Activated T-cell treated with anti-CD3 and anti-CD28 coated beads, Interleukin-2, amount 50 U/mL, for 4 hours (primary cell): ENCODE data around the gene SLC16A8. TPM values are rescaled to one million over a fixed set of nuclear protein-coding genes. Genes with fewer than 3 reads are reported as not detected.

Experiments
- ATAC-seq, 2 donors: fragments of 200-7000 bp; cut with Tn5 transposase; one replicate each; pipeline ENCODE4 v1.10.0; 2021
- DNase-seq: peaks from one replicate; pipeline ENCODE4 v3.0.0-alpha.2; 2020
- H3K27me3 Mint-ChIP-seq: one replicate; pipeline ENCODE4 v1.8.0; 2021; ENCODE audit warnings: low read depth, mixed read lengths
- H3K36me3 Mint-ChIP-seq: one replicate; pipeline ENCODE4 v1.8.0; 2022; ENCODE audit warnings: mixed read lengths; ENCODE audit not compliant: insufficient read depth
- H3K4me1 Mint-ChIP-seq: one replicate; pipeline ENCODE4 v1.8.0; 2021; ENCODE audit warnings: low read depth, mixed read lengths
- H3K4me3 Mint-ChIP-seq: one replicate; pipeline ENCODE4 v1.8.0; 2021; ENCODE audit warnings: mild to moderate bottlenecking, moderate library complexity, mixed read lengths
- H3K9me3 Mint-ChIP-seq: one replicate; pipeline ENCODE4 v1.8.0; 2021; ENCODE audit warnings: mixed read lengths
- total RNA-seq, 3 donors: library from RNA; stranded (reverse); gene quantifications; one replicate each; pipeline ENCODE4 v1.2.1, GENCODE V29; 2021

The SLC16A8 gene
- total RNA-seq, 3 donors from 2014 or later, result not detected

DNA sequence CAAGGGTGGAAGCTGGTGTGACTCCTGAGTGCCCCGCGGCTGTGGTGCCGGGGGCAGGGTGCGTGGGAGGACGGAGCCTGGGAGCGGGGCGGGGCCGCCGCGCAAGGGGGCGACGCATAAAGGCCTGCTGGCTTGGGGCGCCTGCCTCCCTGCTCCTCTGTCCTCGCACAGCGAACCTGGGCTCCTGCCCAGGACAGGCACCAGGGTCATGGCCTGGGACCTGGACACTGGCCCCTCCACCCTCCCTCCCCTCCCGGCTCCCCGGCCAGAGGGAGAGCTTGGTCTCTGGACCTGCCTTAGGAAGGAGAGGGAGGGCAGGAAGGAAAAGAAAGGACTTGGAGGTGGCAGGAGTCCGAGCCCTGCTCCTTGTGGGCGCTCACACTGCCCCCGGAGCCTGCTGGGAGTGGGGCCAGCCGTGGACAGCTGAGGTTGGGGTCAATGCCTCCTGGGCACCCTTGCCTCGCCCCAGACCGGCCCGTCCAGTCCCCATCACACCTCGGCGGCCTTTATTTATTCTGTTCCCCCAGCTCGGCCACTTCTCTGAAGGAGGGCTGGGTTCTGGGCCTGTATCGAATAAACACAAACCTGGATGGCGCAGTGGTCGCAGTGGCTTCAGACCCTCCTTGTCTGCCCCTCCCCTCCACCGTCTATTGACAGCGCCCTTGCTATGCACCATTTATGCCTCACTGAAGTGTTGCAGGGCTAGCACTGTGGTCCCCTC, 8.7 kb downstream of the SLC16A8 start:
- ATAC-seq (no peak), DNase-seq (no peak)
- no peaks in the 10 kb centered on the region for H3K9me3 Mint-ChIP-seq

DNA sequence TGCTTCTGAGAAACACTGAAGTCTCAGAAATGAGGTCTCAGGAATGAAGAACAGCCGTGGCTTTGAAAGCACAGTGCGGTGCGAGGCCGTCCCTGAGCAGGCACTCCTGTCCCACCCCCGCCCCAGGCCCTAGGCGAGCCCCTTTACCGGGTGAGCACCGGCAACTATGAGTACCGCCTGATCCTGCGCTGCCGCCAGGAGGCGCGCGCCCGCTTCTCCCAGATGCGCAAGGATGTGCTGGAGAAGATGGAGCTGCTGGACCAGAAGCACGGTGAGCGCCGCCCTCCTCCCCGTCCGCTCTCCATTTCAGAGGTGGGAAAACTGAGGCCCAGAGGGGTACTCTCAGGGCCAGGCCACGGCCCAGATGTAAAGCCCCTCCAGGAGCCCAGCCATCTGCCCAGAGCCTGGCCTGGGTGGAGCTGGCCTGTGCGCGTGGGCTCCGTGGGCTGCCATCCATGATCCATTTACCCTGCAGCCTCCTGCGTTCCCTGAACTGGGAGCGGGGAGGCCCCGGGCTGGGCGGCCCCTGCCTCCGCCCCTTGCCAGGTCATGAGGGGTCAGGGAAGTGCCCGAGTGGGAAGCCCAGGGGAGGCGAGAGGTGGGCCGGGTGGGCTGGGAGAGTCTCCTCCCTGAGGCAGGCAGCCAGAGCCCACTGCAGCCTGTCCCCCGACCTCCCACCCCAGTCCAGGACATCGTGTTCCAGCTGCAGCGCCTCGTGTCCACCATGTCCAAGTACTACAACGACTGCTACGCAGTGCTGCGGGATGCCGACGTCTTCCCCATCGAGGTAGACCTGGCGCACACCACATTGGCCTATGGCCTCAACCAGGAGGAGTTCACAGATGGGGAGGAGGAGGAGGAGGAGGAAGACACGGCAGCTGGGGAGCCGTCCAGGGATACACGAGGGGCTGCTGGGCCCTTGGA, 9.5 kb downstream of the SLC16A8 start:
- Mint-ChIP-seq H3K27me3 (peaks cover under 1% of the 10 kb centered on the region), H3K4me3 (no peak overlapping the region), H3K9me3 (no peaks in the 10 kb centered on the region), H3K4me1 (no peaks in the 10 kb centered on the region), H3K36me3 (peaks cover 10% of the 10 kb centered on the region)
- no peak for DNase-seq
- no peak for ATAC-seq

More for the DNA sequence above, 8.7 kb downstream of the SLC16A8 start:
- H3K36me3 Mint-ChIP-seq, result peaks cover 3% of the 10 kb centered on the region
- H3K4me1 Mint-ChIP-seq, result no peaks in the 10 kb centered on the region
- peaks cover 9% of the 10 kb centered on the region for H3K27me3 Mint-ChIP-seq
- no peak overlapping the region for H3K4me3 Mint-ChIP-seq

DNA sequence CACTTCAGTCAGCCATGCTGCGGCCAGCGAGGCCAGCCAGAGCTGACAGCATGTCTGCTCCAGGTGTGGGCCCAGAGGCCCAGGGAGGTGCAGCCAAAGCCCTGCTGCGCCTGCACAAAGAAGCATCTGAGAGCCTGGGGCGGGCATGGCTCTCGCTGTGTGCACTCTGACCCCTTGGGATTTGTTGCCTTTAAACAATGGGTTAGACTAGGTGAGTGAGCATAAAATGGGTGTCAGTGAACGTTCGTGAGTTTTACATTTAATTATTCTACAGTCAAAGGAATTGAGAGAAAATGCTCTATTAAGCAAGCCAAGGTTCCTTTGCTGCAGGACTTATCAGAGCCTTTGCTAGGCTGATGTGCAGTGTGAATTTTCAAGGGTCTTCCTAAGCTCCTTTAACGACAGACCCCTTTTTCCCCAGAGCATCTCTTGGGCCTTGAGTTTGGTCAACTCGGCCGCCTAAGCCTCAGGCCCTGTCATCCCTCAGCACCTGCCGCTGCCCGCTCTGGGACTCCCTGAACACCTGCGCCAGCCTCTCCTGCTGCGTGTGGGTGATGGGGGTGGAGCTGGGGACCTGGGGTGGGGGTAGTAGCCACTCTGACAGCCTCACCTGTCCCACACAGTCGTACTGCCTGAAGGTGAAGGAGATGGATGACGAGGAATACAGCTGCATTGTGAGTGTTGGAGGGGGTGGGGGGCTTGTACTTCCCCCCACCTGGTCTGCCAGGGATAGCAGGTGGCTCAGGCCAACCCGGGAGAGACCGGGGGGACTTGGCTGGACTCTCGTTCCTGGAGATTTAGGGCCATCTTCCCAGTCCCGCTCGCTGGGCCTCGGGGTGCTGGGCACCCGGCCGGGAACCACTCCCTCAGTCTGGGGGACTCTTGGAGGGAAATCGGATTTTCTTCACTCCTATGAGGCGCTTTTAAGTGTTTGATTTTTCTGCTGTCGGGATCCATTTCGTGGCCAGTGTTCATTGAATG, 10.5 kb downstream of the SLC16A8 start:
- Mint-ChIP-seq H3K4me1 (no peaks in the 10 kb centered on the region), H3K9me3 (no peaks in the 10 kb centered on the region), H3K36me3 (peaks cover 10% of the 10 kb centered on the region), H3K4me3 (no peak overlapping the region), H3K27me3 (no peaks in the 10 kb centered on the region)
- ATAC-seq (no peak), DNase-seq (no peak)

DNA sequence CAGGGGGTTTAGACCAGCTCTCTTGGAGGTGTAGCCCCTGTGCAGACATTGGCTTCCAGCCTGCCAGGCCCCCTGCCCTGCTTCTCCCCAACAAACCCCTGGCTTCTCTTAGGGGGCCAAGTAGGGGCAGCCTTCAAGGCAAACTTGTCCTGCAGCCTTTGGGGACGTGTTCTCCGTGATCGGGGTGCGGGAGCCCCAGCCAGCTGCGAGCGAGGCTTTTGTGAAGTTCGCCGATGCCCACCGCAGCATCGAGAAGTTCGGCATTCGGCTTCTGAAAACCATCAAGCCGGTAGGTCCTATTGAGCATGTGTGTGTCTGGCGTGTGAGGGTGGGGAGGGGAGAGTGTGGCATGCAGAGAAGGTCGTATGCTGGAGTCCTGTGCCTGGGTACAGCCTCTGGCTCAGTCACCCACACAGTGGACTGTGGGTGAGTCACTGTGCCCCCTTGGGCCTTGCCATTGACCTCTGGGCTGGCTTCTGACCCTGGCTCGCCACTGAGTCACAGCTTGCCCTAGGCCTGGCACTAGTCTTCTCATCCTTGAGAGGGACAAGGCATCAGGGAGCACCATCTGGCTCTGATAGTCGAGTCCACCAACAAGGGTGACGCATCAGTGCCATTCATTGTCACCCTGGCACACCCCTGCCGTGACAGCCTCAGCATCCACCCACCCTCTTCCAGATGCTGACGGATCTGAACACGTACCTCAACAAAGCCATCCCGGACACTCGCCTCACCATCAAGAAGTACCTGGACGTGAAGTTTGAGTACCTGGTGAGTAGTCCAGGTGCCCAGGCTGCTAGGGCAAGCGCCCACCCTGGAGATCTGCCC, 11.4 kb downstream of the SLC16A8 start:
- no peak for ATAC-seq

DNA sequence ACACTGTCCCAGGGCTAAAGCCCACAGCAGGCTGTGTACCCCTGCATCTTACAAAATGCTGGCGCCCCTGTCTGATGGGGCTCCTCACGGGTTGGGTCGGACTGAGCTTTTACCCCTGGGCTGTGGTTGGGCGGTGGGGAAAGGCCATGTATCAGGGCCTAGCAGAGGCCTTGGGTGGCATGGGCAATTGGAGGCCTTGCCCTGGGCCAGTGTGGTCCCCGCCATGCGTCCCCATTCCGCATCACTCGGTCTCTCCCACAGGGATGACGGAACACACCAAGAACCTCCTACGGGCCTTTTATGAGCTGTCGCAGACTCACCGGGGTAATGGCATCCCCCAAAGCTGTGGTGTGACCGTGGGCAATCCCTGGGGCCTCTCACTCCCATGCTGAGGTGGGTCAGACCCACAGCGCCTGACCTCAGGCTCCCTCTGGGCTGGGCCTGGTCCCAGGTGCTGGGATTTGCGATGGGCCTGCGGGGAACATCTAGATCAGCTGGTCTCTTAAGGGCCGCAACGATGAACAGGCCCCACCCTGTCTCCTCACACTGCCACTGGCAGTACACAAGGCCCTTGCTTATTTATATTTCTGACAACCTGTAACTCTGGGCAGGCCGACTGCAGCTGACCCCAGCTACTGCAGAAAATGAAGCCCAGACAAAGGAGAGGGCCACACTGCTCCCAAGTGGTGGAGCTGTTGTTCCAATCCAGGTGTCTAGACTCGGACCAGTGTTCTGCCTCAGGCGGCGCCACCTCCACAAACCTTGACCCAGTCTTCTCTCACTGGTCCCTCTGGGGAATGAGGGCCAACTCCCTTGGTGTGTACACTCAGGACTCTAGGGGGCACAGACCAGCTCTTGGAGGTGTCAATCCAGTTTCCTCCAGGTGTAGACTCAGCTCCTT, 12.3 kb downstream of the SLC16A8 start:
- DNase-seq, result no peak
- H3K4me3 Mint-ChIP-seq, result no peak overlapping the region
- H3K27me3 Mint-ChIP-seq, result no peaks in the 10 kb centered on the region
- no peaks in the 10 kb centered on the region for H3K9me3 Mint-ChIP-seq
- ATAC-seq, result no peak
- peaks cover 18% of the 10 kb centered on the region for H3K36me3 Mint-ChIP-seq
- no peaks in the 10 kb centered on the region for H3K4me1 Mint-ChIP-seq

More for the DNA sequence above, 11.4 kb downstream of the SLC16A8 start:
- H3K36me3 Mint-ChIP-seq, result peaks cover 15% of the 10 kb centered on the region
- H3K27me3 Mint-ChIP-seq, result no peaks in the 10 kb centered on the region
- H3K9me3 Mint-ChIP-seq, result no peaks in the 10 kb centered on the region
- no peaks in the 10 kb centered on the region for H3K4me1 Mint-ChIP-seq
- no peak for DNase-seq
- H3K4me3 Mint-ChIP-seq, result no peak overlapping the region

DNA sequence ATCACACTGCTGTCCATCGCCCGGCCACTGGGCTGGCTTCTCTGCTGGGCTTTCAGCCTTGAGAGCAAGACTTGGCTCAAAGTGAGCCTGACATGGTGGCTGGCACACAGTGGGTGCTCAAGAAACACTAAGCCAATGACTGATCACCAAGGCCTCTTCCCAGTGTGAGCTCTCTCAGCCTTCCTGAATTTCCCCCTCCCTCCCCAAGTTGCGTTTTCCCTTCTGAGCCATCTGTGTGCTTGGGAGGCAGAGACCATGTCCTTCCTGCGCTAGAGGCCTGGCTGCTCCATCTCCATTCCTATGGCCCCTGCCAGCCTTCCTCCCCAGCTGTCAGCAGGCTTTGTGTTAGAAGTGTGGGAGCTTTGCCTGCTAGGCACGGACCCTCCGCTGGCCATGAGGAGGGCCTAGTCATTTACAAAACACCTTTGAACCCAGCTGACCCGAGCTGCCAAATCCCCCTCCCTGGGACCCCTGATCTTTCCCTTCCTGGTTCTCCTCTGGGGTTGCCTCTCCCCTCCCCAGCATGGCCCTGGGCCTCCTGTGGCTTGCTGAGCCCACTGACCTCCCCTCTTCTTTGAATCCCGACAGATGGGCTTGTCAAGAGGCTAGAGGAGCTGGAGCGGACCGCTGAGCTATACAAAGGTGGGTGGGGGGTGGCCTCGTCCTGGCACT, 13.6 kb downstream of the SLC16A8 start:
- Mint-ChIP-seq H3K9me3 (no peaks in the 10 kb centered on the region), H3K4me3 (no peak overlapping the region), H3K27me3 (no peaks in the 10 kb centered on the region), H3K36me3 (peaks cover 25% of the 10 kb centered on the region), H3K4me1 (no peaks in the 10 kb centered on the region)
- no peak for ATAC-seq
- no peak for DNase-seq

DNA sequence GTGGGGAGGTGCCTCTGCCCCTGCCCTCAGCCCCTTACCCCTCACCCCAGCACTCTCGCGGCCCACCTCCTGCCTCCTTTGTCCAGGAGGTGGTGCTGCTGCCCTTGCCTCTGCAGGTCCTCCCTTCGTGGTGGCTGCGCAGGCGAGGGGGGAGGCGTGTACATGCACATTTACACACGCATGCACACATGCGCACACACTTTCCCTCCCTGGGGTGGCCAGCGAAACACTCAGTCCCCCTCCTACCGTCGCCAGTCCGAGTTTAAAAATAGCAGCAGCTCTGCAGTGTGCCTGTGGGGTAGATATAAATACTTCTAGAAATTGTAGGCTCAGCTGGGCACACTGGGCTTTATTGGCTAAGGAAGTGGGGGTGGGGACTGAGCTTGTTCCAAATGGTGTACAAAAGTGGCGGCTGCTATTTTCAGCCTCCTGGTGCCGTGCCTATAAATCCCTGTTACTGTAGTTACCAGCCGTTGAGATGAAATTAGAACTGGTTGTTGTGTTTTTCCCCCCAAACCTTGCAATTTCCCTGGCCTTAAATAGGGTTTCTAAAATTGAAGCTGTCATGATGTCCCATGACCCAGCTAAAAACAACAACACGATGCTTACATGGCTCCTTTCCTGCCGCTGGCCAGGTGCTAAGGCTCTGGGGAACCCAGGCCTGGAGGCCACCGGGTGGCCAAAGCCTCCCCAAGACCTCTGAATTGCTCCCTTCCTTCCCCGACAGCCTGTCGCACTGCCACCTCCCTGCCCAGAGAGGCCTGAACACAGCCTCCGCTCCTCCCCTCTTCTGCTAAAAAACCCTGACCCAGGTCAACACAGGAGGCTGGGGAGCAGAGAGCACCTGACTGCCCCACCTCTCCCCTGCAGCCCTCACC, 14.4 kb downstream of the SLC16A8 start:
- Mint-ChIP-seq H3K9me3 (no peaks in the 10 kb centered on the region), H3K4me3 (no peak overlapping the region), H3K27me3 (no peaks in the 10 kb centered on the region), H3K4me1 (no peaks in the 10 kb centered on the region), H3K36me3 (peaks cover 31% of the 10 kb centered on the region)
- no peak for ATAC-seq
- DNase-seq, result no peak

DNA sequence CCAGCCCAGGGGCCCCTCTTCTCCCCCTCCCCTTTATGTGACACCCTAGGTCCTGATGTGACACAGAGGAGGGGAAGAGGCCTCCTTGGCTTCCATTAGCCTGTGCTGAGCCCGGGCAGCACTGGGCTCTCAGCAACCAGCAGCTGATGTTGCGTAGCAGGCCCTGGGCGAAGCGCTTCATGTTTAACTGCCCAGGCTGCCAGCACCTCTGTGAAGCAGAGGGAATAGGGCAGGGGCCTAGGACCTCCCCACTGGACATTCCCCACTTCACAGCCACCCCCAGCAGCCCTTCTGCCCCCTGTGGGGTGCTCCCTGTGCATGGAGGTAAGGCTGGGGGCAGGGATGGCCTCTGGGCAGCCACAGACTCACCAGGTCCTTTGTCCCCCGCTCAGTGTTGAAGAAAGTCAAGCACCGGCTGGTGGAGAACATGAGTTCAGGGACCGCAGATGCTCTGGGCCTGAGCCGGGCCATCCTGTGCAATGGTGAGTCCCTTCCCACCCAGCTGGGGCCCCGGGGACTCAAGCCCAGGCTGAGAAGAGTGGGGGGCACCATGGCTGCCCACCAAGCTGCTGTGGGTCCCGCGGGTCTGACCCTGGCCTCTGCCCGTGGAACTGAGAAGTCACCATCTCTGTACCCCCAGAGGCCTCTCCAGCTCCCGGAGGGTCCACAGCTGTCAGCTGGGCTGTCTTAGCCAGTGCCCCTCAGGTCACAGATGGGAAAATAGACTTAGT, 15.2 kb downstream of the SLC16A8 start:
- Mint-ChIP-seq H3K36me3 (peaks cover 31% of the 10 kb centered on the region), H3K27me3 (no peaks in the 10 kb centered on the region), H3K4me1 (no peaks in the 10 kb centered on the region), H3K9me3 (no peaks in the 10 kb centered on the region), H3K4me3 (no peak overlapping the region)
- no peak for DNase-seq
- no peak for ATAC-seq

DNA sequence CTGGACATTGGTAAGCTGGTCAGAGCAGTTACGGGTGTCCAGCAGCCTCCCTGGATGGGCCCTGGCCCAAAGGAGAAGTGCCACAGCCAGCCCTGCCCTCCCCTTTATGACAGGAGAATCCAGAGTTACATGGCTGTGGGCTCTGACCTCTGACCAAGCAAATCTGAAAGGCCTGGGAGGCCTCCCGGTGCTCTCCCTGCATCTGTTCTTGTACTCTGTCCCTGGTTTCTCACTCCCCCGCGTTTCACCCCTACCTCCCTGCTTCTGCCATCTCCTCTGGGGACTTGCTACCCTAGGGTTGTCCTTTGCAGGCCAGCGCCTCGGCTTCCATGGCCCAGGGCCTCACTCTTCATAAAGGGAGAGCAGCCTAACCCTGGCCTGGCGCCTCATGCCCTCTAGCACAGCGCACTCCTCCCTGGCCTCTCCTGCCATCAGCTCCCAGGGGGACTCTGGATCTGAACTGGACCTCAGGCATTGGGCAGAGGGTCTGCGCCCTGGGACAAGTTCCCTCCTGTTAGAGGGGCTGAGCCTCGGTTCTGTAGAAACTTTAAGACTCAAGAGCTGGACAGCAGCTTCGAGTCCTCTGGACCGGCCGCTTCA, 16.1 kb downstream of the SLC16A8 start:
- Mint-ChIP-seq H3K4me3 (no peak overlapping the region), H3K4me1 (no peaks in the 10 kb centered on the region), H3K27me3 (no peaks in the 10 kb centered on the region), H3K9me3 (no peaks in the 10 kb centered on the region), H3K36me3 (peaks cover 33% of the 10 kb centered on the region)
- ATAC-seq (no peak), DNase-seq (no peak)

DNA sequence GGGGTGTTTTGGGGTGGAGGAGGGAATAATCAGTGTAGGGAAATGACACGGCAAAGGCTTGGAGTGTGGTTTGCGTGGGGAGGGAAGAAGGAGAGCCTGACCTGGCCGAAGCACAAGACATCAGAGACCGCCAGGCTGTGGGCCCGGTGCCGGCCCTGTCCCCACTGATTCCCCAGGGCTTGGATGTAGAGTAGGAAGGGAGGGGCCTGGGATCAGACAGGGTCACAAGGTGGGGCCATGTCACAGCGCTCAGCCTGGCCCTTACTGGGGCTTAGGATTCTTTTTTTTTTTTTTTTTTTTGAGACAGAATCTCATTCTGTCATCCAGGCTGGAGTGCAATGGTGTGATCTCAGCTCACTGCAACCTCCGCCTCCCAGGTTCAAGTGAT, 17.0 kb downstream of the SLC16A8 start:
- DNase-seq, result no peak
- Mint-ChIP-seq H3K4me1 (no peaks in the 10 kb centered on the region), H3K4me3 (no peak overlapping the region), H3K36me3 (peaks cover 37% of the 10 kb centered on the region), H3K9me3 (no peaks in the 10 kb centered on the region), H3K27me3 (no peaks in the 10 kb centered on the region)
- ATAC-seq, result no peak
